ENCODE results near the gene HSPBP1.
"Not testable (repeated sequence)": the region's sequence is repeated elsewhere in the genome, so short reads cannot be mapped to it uniquely, and the experiment has no call there.

Gene HSPBP1

GRCh38 chr19:55228015-55228391 is 51.9 kb downstream of the HSPBP1 start:
- no peaks in the 10 kb centered on the region for H3K9me3 Mint-ChIP-seq
- ATAC-seq (replicated peaks) = no peak
- peaks cover 5 to 6% of the 10 kb centered on the region in 2 donors for H3K4me1 Mint-ChIP-seq (ENCODE audit: low read depth in 2 of 2)
- peak overlapping the region in 1 of 2 donors; percentile 88 for H3K27ac Mint-ChIP-seq
- no peak for DNase-seq
- H3K36me3 Mint-ChIP-seq (ENCODE audit: insufficient read depth) = peaks cover 69% of the 10 kb centered on the region
- H3K4me3 Mint-ChIP-seq = peak overlapping the region in 1 of 2 donors; percentile 38
- no peaks in the 10 kb centered on the region for H3K27me3 Mint-ChIP-seq

GRCh38 chr19:55227241-55228014 is 52.5 kb downstream of the HSPBP1 start:
- peaks cover 66% of the 10 kb centered on the region for H3K36me3 Mint-ChIP-seq (ENCODE audit: insufficient read depth)

GRCh38 chr19:55226788-55227187 is 53.1 kb downstream of the HSPBP1 start:
- DNase-seq = no peak
- Mint-ChIP-seq H3K4me1 (ENCODE audit: low read depth in 2 of 2) (peaks cover 5 to 6% of the 10 kb centered on the region in 2 donors), H3K4me3 (no peak overlapping the region), H3K27ac (peak overlapping the region; percentile 31 to 84), H3K9me3 (no peaks in the 10 kb centered on the region), H3K36me3 (ENCODE audit: insufficient read depth) (peaks cover 62% of the 10 kb centered on the region), H3K27me3 (no peaks in the 10 kb centered on the region)
- no peak for ATAC-seq (replicated peaks)

More at GRCh38 chr19:55227241-55228014, 52.5 kb downstream of the HSPBP1 start:
- H3K9me3 Mint-ChIP-seq = no peaks in the 10 kb centered on the region
- H3K4me1 Mint-ChIP-seq (ENCODE audit: low read depth in 2 of 2) = peaks cover 5 to 6% of the 10 kb centered on the region in 2 donors
- ATAC-seq (replicated peaks) (no peak), DNase-seq (no peak)
- H3K27me3 Mint-ChIP-seq = no peaks in the 10 kb centered on the region
- H3K4me3 Mint-ChIP-seq = peak overlapping the region in 1 of 2 donors; percentile 38
- H3K27ac Mint-ChIP-seq = peak overlapping the region in 1 of 2 donors; percentile 88

- Mint-ChIP-seq H3K27me3 (no peaks in the 10 kb centered on the region), H3K36me3 (ENCODE audit: insufficient read depth) (peaks cover 57% of the 10 kb centered on the region), H3K27ac (peak overlapping the region; percentile 31 to 84), H3K4me3 (peak overlapping the region in 1 of 2 donors; percentile 8), H3K9me3 (peaks cover 0 to 2% of the 10 kb centered on the region in 2 donors), H3K4me1 (ENCODE audit: low read depth in 2 of 2) (peaks cover 5 to 6% of the 10 kb centered on the region in 2 donors)
- no peak for DNase-seq
- no peak for ATAC-seq (replicated peaks)
Measured at GRCh38 chr19:55226273-55226672, 53.6 kb downstream of the HSPBP1 start.

- ATAC-seq (replicated peaks) = no peak
- Mint-ChIP-seq H3K27me3 (no peaks in the 10 kb centered on the region), H3K4me3 (no peak overlapping the region), H3K27ac (peak overlapping the region; percentile 52 to 84), H3K36me3 (ENCODE audit: insufficient read depth) (peaks cover 54% of the 10 kb centered on the region), H3K9me3 (peaks cover 0 to 2% of the 10 kb centered on the region in 2 donors), H3K4me1 (ENCODE audit: low read depth in 2 of 2) (peaks cover 5 to 6% of the 10 kb centered on the region in 2 donors)
- no peak for DNase-seq
Measured at GRCh38 chr19:55225415-55225958, 54.4 kb downstream of the HSPBP1 start.

GRCh38 chr19:55224679-55225414 is 55.1 kb downstream of the HSPBP1 start:
- H3K4me1 Mint-ChIP-seq (ENCODE audit: low read depth in 2 of 2); DNase-seq; ATAC-seq (replicated peaks); H3K9me3 Mint-ChIP-seq; H3K27me3 Mint-ChIP-seq; H3K4me3 Mint-ChIP-seq: not testable (repeated sequence)
- H3K27ac Mint-ChIP-seq = peak overlapping the region; percentile 52 to 84
- H3K36me3 Mint-ChIP-seq (ENCODE audit: insufficient read depth) = peaks cover 50% of the 10 kb centered on the region

GRCh38 chr19:55224038-55224665 is 55.8 kb downstream of the HSPBP1 start:
- Mint-ChIP-seq H3K27me3 (no peaks in the 10 kb centered on the region), H3K4me1 (ENCODE audit: low read depth in 2 of 2) (peaks cover 5 to 6% of the 10 kb centered on the region in 2 donors), H3K27ac (no peak overlapping the region), H3K9me3 (peaks cover 0 to 2% of the 10 kb centered on the region in 2 donors), H3K4me3 (no peak overlapping the region), H3K36me3 (ENCODE audit: insufficient read depth) (peaks cover 47% of the 10 kb centered on the region)
- DNase-seq = no peak
- no peak for ATAC-seq (replicated peaks)

GRCh38 chr19:55223291-55224037 is 56.4 kb downstream of the HSPBP1 start:
- Mint-ChIP-seq H3K4me3 (no peak overlapping the region), H3K27me3 (no peaks in the 10 kb centered on the region), H3K4me1 (ENCODE audit: low read depth in 2 of 2) (peaks cover 5 to 6% of the 10 kb centered on the region in 2 donors), H3K27ac (peak overlapping the region in 1 of 2 donors; percentile 13), H3K36me3 (ENCODE audit: insufficient read depth) (peaks cover 43% of the 10 kb centered on the region), H3K9me3 (peaks cover 0 to 2% of the 10 kb centered on the region in 2 donors)
- DNase-seq (no peak), ATAC-seq (replicated peaks) (no peak)

- H3K9me3 Mint-ChIP-seq = peaks cover 2 to 11% of the 10 kb centered on the region in 2 donors
- peaks cover 0 to 18% of the 10 kb centered on the region in 2 donors for H3K27me3 Mint-ChIP-seq
- no peak for ATAC-seq (replicated peaks)
- peaks cover 29% of the 10 kb centered on the region for H3K36me3 Mint-ChIP-seq (ENCODE audit: insufficient read depth)
- H3K27ac Mint-ChIP-seq = no peak overlapping the region
- no peak overlapping the region for H3K4me3 Mint-ChIP-seq
- peaks cover 13 to 14% of the 10 kb centered on the region in 2 donors for H3K4me1 Mint-ChIP-seq (ENCODE audit: low read depth in 2 of 2)
- no peak for DNase-seq
Measured at GRCh38 chr19:55220525-55220924, 59.4 kb downstream of the HSPBP1 start.

GRCh38 chr19:55216461-55217198 is 63.3 kb downstream of the HSPBP1 start:
- H3K27ac Mint-ChIP-seq = peak overlapping the region in 1 of 2 donors; percentile 51
- peak overlapping the region in 1 of 2 donors; percentile 4 for H3K4me3 Mint-ChIP-seq
- H3K36me3 Mint-ChIP-seq (ENCODE audit: insufficient read depth) = peaks cover 6% of the 10 kb centered on the region
- peaks cover 2 to 13% of the 10 kb centered on the region in 2 donors for H3K9me3 Mint-ChIP-seq
- H3K4me1 Mint-ChIP-seq (ENCODE audit: low read depth in 2 of 2) = peaks cover 10% of the 10 kb centered on the region in 2 donors
- peaks cover 0 to 33% of the 10 kb centered on the region in 2 donors for H3K27me3 Mint-ChIP-seq
- ATAC-seq (replicated peaks) (peak; percentile 51), DNase-seq (peak; percentile 24 to 32 (median 31))

GRCh38 chr19:55213547-55213946 is 66.4 kb downstream of the HSPBP1 start:
- H3K36me3 Mint-ChIP-seq (ENCODE audit: insufficient read depth) = peaks cover 6% of the 10 kb centered on the region
- no peak for DNase-seq
- H3K27ac Mint-ChIP-seq = no peak overlapping the region
- peaks cover 0 to 13% of the 10 kb centered on the region in 2 donors for H3K9me3 Mint-ChIP-seq
- no peak overlapping the region for H3K4me3 Mint-ChIP-seq
- H3K27me3 Mint-ChIP-seq = peaks cover 0 to 54% of the 10 kb centered on the region in 2 donors
- H3K4me1 Mint-ChIP-seq (ENCODE audit: low read depth in 2 of 2) = peaks cover 10% of the 10 kb centered on the region in 2 donors
- no peak for ATAC-seq (replicated peaks)

GRCh38 chr19:55212447-55212846 is 67.5 kb downstream of the HSPBP1 start:
- peaks cover 10% of the 10 kb centered on the region in 2 donors for H3K4me1 Mint-ChIP-seq (ENCODE audit: low read depth in 2 of 2)
- peak; percentile 31 for ATAC-seq (replicated peaks)
- H3K9me3 Mint-ChIP-seq = peaks cover 0 to 13% of the 10 kb centered on the region in 2 donors
- no peak overlapping the region for H3K27ac Mint-ChIP-seq
- H3K36me3 Mint-ChIP-seq (ENCODE audit: insufficient read depth) = peaks cover 6% of the 10 kb centered on the region
- H3K4me3 Mint-ChIP-seq = no peak overlapping the region
- DNase-seq = peak in 1 of 3 experiments; percentile 31
- H3K27me3 Mint-ChIP-seq = peaks cover under 1 to 56% of the 10 kb centered on the region in 2 donors
